GM18868 (cell line): ENCODE data around the gene DHX15.
A peak's percentile ranks its signal among the peaks of the same experiment; 100 is the strongest.

Experiments
- ATAC-seq: cut with Tn5 transposase; IDR thresholded peaks from one replicate; pipeline ENCODE4 v1.9.1; 2021; ENCODE audit warnings: mild to moderate bottlenecking, moderate library complexity; ENCODE audit not compliant: unreplicated experiment

Gene DHX15

GRCh38 chr4:24584211-24584850, at the start of gene DHX15:
Gene DHX15 (minus strand): TSS chr4:24584554. CDS start chr4:24584393, 161 bp downstream.
- peak; percentile 82 for ATAC-seq

GRCh38 chr4:24632011-24632410, 47.7 kb upstream of the DHX15 start:
- ATAC-seq, result no peak

DNA sequence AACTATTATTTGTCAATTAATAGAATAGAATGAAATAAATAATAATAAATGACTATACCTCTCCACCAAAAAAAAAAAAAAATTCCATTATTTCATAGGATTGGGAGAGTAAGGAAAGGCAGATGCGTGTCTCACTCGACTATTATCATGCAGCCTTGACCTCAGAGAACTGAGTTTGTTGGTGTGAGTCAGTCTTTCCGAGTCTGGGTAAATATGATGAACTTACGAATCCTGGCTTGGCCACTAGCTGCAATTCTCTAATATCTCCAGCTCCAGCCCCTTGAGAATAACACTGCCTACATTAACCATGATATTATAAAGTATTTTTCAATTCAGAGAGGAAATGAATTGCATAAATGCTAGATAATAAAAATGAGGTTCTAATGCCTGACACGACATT, 46.6 kb upstream of the DHX15 start:
- no peak for ATAC-seq

- ATAC-seq, result no peak
Measured at GRCh38 chr4:24625091-24625490, 40.7 kb upstream of the DHX15 start.

- no peak for ATAC-seq
Measured at GRCh38 chr4:24624381-24624780, 40.0 kb upstream of the DHX15 start.

- no peak for ATAC-seq
Measured at GRCh38 chr4:24622146-24622834, 37.9 kb upstream of the DHX15 start.

GRCh38 chr4:24615977-24616376, 31.6 kb upstream of the DHX15 start:
- no peak for ATAC-seq

DNA sequence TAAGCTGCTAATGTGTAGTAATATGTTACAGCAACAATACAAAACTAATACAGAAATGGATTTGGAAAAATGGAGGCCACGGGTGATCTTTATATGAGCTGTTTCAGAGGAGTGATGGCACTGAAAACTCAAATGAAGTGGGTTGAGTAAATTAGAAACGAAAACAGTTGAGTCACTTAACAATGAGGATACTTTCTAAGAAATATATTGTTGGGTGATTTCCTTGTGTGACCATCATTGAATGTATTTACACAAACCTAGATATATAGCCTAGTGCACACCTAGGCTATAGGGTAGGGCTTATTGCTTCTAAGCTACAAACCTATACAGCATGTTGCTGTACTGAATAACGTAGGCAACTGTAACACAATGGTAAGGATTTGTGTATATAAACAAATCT, 30.5 kb upstream of the DHX15 start:
- no peak for ATAC-seq

DNA sequence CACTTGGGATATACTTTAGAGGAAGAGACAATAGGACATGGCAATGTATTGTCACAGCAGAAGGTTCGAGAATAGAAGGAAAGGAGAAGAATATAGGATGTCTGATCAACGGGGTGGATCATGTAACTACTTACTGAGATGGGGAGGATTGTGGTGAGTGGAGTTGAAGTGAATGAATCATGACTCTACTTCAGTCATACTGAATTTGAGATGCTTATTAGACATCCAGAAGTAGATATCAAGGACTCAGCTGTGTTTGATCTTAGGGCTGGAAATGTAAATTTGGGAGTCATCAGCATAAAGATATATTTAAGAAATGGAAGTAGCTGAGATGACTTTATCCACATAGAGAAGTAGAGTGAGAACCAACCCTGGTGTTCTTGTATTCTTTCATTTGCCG, 29.1 kb upstream of the DHX15 start:
- no peak for ATAC-seq

DNA sequence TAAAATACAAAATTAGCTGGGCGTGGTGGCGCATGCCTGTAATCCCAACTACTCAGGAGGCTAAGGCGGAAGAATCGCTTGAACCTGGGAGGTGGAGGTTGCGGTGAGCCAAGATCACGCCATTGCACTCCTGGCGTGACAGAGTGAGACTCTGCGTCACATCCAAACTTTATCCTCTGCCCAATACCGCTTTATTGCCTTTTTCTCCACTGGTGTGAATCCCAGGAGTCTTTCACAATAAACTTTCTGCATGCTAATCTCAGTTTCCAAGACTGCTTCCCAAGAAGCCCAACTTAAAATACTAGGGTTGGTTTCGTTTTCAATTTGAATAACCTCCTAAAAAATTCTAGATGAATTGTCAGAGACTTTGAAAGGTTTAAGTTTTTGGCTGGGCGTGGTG, 27.2 kb upstream of the DHX15 start:
- no peak for ATAC-seq

- no peak for ATAC-seq
Measured at GRCh38 chr4:24607334-24607733, 23.0 kb upstream of the DHX15 start.

DNA sequence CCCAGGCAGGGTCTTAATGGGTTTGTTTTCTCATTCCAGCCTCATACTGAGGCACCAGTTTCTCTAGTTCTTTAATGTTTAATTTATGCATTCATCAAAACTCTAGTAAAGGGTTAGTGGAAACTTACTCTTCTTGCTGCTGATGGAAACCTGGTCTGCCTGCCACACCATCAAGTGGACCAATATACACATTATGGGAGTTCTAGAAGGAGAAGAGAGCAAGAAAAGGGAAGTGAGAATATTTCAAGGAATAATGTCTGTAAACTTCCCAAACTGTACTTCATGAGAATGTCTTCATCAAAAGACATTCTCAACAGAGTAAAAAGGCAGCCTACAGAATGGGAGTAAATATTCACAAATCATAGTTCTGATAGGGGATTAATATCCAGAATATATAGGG, 20.9 kb upstream of the DHX15 start:
- ATAC-seq, result no peak

- no peak for ATAC-seq
Measured at GRCh38 chr4:24604558-24605214, 20.3 kb upstream of the DHX15 start.

- ATAC-seq, result no peak
Measured at GRCh38 chr4:24603343-24603742, 19.0 kb upstream of the DHX15 start.

DNA sequence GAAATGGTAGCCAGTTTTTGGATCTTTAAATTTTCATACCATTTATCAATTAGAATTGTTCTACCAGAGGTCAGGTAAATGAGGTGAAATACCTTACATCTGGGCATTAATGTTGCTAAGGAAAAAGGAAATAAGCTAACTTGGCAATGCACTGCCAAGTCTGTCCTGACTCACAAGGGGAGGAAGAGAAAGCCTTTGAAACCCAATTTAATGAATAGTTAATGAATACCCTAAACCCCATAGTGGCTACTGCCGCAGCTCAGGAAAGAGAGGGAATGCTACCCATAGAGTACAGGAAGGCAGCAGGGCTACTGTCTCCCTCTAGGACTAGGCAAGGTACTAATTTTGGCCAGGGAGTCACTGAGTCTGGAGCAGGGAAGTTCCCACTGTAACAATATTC, 16.8 kb upstream of the DHX15 start:
- ATAC-seq, result no peak

DNA sequence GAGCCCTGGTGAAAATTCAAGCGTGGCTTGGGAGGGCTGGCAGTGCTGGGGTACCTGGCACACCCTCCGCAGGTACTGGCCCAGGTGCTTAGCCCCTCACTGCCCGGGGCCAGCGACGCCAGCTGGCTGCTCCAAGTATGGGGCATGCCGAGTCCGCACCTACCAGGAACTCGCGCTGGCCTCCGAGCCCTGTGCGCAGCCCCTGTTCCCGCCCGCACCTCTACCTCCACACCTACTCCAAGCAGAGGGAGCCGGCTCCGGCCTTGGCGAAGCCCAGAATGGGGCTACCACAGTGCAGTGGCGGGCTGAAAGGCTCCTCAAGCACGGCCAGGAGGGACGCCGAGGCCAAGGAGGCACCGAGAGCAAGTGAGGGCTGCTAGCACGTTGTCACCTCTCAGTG, 14.9 kb upstream of the DHX15 start:
- ATAC-seq, result no peak

- no peak for ATAC-seq
Measured at GRCh38 chr4:24598025-24598424, 13.7 kb upstream of the DHX15 start.

DNA sequence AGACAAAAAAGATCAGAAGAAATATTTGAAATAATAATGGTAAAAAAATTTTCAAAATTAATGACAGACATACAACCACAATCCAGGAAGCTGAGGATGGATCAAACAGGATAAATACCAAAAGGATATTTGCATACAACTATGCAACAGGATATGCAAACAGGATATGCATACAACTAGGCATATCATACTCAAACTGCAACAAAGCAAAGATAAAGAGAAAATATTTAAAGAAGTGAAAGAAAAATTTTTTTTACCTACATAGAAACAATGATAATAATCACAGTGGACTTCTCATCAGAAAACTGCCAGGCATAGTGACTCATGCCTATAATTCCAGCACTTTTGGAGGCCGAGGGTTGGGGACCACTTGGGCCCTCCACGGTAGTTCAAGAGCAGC, 11.3 kb upstream of the DHX15 start:
- ATAC-seq, result no peak

GRCh38 chr4:24594887-24595286, 10.5 kb upstream of the DHX15 start:
- ATAC-seq, result no peak

DNA sequence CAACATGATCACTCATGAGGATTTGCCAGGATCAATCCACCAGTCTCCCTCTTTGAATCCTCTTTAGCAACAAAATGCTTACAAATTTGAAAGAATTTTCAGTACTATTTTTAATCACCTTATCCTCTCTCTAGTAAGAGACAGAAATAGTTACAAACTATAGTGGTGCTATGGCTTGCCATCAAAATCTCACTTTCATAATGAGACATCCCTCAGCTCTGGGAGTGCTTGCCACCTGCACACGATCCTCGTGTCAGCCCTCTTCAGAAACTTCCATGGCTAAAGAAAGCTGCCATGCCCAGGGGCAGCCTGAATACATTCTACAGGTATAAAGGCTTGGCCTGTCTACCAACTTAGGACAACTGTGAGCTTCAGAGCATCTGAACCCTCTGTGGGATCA, 5.1 kb upstream of the DHX15 start:
- peak; percentile 73 for ATAC-seq

DNA sequence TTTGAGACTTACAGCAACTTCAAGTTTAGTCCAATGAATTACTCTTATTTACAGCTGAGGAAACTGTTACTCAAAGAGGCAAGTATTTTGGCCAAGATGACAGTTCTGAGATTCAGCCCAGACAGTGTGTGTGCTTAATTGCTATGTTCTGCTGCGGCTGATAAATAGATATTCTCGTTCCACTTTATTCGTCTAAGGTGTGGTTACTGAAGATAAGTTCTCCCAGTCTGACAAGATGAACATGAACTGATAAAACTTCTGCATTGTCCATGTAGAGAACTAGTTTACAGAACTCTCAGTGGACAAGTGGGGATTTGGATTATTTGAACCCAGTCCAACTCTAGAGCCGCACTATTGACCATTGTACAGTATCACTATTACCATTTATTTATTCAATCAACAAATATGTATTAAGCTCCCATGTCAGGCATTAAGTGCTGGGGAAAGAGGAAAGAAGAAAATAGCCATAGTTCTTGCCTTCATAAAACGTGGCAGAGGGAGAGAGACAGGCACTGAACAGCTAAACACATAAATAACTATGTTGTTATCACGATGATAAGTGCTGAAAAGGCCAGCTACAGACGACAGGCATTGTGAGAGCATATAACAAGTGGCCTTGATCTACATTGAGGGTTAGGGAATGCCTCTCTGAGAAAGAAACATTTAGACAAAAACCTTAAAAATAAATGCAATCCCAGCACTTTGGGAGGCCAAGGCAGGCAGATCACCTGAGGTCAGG, 4.0 kb upstream of the DHX15 start:
- ATAC-seq, result no peak
